Posterior cingulate gyrus (tissue), 11 donors: ENCODE measurements around the gene DDX46.
"Not testable (repeated sequence)": the region's sequence is repeated elsewhere in the genome, so short reads cannot be mapped to it uniquely, and the experiment has no call there.

ENCODE experiments used
- DNase-seq, 10 donors: peaks; one replicate each; pipeline versions ENCODE4 v3.0.0 to v3.0.0-alpha.2; 2020 to 2021; ENCODE audit warnings: mixed read lengths in 3 of 10
- intact Hi-C: fragments of 100-400 bp; cut with DNase I; formaldehyde crosslinking; loops from one replicate; pipeline ENCODE4 v1.15.1; 2023

Gene DDX46, protein sequence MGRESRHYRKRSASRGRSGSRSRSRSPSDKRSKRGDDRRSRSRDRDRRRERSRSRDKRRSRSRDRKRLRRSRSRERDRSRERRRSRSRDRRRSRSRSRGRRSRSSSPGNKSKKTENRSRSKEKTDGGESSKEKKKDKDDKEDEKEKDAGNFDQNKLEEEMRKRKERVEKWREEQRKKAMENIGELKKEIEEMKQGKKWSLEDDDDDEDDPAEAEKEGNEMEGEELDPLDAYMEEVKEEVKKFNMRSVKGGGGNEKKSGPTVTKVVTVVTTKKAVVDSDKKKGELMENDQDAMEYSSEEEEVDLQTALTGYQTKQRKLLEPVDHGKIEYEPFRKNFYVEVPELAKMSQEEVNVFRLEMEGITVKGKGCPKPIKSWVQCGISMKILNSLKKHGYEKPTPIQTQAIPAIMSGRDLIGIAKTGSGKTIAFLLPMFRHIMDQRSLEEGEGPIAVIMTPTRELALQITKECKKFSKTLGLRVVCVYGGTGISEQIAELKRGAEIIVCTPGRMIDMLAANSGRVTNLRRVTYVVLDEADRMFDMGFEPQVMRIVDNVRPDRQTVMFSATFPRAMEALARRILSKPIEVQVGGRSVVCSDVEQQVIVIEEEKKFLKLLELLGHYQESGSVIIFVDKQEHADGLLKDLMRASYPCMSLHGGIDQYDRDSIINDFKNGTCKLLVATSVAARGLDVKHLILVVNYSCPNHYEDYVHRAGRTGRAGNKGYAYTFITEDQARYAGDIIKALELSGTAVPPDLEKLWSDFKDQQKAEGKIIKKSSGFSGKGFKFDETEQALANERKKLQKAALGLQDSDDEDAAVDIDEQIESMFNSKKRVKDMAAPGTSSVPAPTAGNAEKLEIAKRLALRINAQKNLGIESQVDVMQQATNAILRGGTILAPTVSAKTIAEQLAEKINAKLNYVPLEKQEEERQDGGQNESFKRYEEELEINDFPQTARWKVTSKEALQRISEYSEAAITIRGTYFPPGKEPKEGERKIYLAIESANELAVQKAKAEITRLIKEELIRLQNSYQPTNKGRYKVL

DNA sequence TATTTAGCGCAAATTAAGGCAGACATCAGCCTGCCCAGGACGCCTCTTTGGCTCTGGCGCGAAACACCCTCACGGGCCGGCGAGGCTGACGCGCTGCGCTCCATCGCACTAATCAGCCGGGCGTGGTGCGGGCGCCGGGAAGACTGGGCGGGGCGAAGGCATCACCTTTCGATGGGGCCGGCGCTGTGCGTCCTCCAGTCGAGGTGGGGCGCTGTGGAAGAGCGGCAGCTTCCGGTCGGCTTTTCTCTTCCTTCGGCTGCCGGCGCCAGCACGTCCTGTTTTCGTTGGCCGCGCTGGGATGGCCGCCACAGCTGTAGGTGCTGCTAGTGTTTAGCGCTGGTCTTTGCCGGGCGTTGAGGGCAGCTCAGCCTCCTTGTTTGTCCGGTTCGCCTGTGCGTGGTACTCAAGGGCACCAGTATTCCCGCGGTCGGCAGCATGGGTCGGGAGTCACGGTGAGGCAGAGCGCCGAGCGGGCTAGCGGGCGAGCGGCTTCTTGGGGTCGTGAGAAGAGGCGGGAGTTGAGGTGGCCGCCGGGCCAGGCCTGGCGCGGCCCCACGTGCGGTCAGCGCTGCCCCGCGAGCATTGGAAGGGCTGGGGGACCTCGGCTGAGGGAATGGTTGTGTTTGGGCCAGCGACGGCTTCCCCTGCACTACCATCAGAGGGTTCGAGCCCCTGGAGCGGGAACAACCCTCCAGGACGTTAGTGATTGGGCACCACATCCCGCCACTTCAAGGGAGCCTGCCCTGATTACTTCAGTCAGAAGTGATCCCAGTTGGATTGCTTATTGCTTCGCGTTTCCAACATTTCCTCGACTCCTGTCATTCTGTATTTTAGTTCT lies at the start of gene DDX46:
Gene DDX46, plus strand, starts transcription at position 276 of the 838 bp plus-strand sequence. Its CDS starts 160 bp downstream, at position 436.
- intact Hi-C loops: loop anchor here (1.0 to 5.0 kb wide), 3 partner anchors 20 to 147 kb away; partner anchors contain the start of genes C5orf24, CAMLG and PCBD2
- DNase-seq: peak; percentile 85 to 99 (median 92)

DNA sequence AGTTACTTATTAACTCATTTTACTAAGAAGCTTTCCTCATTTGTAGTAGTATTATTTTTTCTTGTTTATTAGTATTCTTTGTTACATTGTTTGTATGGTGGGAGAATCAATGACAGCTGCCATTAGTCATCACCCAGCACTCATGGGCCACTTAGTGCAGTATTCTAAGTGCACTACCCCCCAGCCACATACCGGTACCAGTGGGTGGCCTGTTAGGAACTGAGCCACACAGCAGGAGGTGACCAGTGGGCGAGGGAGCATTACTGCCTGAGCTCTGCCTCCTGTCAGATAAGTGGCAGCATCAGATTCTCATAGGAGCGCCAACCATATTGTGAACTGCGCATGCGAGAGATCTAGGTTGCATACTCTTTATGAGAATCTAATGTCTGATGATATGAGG lies 44.5 kb upstream of the DDX46 start:
- intact Hi-C loops: no loop called here
- peak in 1 of 10 donors; percentile 3 for DNase-seq

DNA sequence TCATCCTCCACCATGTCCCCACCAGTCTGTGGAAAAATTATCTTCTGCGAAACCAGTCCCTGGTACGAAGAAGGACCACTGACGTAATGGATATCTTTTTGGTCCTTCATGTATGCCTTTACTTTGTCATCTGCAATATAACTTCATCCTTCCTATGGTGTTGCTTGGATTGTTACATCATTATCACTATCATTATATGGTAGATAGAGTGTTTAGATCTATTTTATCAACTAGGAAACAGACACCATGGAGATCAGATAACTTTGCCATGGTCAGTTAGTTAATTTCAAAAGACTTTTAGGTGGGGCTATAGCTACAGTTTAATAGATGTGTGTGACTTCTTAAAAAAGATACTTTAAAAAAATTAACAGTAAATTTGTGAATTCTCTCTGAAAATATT lies 44.0 kb upstream of the DDX46 start:
- intact Hi-C loops: no loop called here
- DNase-seq: no peak

DNA sequence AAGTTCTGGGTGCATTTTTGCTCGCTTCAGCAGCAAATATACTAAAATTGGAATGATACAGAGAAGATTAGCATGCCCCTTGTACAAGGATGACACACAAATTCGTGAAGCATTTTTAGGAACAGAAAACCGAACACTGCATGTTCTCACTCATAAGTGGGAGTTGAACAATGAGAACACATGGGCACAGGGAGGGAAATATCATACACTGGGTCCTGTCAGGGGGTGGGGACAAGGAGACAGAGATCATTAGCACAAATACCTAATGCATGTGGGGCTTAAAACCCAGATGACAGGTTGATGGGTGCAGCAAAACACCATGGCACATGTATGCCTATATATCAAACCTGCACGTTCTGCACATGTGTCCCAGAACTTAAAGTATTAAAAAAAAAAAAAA lies 43.1 kb upstream of the DDX46 start:
- DNase-seq, intact Hi-C loops: not testable (repeated sequence)

DNA sequence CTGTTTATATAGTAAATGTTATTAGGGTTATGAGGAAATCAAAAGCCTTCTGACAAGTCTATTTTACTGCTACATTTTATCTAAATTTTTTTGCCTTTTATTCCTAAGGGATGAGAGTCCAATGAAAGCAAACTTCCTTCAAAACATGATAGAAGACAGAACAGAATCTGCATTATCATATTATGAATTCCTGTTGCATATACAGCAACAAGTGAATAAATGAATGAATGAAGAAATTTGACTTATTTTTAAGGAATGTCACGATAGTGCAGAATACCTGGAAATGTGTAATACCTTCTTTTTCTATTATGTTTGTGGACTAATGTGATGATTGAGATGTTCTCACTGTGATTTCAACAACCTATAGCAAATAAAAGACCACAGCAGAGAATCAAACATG lies 33.7 kb upstream of the DDX46 start:
- intact Hi-C loops: no loop called here
- DNase-seq: no peak

DNA sequence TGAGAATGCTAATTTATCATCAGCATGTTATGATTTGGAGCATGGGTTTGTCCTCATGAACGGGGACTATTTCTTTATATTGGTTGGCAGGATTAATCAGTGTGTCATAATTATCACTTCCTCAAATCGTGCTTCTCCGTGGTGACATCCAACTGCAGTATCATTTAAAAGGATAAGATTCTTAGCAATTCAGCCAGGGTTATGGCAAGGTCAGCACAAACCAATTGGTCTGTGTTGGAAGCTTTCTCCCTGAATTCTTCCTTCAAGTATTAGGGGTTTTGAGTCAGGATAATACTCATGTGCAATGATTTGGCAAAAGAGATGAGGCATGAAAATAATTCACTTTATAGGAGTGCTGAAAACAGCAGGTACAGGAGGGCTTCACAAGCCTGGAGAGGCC lies 25.8 kb upstream of the DDX46 start:
- intact Hi-C loops: loop anchor here (10.0 kb wide), 1 partner anchor 142 kb away; the partner anchor contains the start of gene TXNDC15
- DNase-seq: no peak

DNA sequence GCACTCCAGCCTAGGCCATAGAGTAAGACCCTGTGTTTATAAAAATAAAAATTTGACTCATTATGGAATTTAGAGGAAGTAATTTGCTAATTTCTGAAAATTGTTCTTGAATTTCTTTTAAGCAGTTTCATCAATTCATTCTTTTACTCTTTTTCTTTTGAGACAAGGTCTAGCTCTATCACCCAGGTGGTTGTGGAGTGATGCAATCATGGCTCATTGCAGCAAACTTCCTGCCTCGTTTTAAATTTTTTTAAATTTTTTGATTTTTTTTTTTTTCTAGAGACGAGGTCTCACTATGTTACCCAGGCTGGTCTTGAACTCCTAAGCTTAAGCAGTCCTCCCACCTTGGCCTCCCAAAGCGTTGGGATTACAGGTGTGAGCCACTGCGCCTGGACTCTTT lies 23.3 kb upstream of the DDX46 start:
- DNase-seq: no peak
- intact Hi-C loops: loop anchor here (10.0 kb wide), 1 partner anchor 140 kb away; the partner anchor contains the start of gene TXNDC15

DNA sequence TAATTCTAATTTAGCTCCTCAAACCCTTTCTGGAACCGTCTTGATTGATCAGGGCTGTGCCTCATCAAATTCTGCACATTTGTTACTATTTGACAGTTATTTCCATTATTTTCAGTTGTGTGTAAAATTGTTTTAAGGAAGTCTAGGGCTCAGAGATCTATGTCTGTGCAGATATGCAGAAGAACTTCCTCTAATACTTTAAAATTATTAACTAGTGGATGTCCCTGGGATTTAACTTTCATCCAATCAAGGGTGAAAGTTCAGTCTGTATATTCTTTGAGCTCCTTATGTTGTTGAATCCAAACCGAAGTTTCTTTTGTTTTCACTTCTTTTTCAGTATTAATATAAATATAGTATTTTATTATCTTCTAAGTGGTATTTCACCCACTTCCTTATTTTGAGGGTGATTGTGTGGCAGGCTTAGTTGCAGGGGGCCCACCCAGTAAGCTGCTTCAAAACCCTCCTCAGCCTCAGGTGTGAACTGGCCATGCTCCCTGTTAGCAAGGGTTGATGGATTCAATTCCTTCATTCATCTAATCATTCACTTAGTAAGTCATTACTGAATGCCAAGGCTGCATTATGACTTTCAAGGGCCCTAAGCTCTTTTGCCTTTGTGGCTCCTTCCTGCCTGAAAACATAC lies 22.3 kb upstream of the DDX46 start:
- DNase-seq: no peak
- intact Hi-C loops: loop anchor here (10.0 kb wide), 1 partner anchor 139 kb away; the partner anchor contains the start of gene TXNDC15

DNA sequence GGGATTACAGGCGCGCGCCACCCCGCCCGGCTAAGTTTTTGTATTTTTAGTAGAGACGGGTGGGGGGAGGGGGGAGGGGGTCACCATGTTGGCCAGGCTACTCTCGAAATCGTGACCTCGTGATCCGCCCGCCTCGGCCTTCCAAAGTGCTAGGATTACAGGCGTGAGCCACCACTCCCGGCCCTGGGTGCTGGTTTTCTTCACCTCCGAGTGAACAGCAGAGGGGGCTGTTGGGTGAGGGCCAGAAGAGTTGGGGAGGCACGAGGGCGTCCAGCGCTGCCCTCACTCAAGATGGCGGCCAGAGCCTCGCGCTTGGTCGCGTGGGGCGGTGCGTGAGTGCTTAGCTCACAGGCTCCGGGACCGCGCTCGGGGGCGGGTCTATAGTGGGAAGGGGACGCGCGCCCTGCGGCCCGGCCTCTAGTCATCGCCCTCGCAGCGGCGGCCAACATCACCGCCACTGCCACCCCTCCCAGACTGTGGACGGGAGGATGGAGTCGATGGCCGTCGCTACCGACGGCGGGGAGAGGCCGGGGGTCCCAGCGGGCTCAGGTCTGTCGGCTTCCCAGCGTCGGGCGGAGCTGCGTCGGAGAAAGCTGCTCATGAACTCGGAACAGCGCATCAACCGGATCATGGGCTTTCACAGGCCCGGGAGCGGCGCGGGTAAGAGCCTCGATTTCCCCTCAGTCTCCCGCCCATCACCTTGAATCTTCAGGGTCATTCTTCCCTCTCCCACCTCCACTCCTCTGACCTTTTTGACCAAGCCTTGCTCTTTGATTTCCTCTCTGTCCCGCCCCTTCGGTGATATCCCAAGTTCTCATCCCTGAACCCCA lies 20.2 kb upstream of the DDX46 start, which contains the start of gene CAMLG:
Gene CAMLG, plus strand, starts transcription at position 416 of the 830 bp plus-strand sequence. Its CDS starts 73 bp downstream, at position 489.
- intact Hi-C loops: loop anchor here (1.0 to 10.0 kb wide), 4 partner anchors 20 to 167 kb away; partner anchors contain the start of genes DDX46, PCBD2 and TXNDC15

DNA sequence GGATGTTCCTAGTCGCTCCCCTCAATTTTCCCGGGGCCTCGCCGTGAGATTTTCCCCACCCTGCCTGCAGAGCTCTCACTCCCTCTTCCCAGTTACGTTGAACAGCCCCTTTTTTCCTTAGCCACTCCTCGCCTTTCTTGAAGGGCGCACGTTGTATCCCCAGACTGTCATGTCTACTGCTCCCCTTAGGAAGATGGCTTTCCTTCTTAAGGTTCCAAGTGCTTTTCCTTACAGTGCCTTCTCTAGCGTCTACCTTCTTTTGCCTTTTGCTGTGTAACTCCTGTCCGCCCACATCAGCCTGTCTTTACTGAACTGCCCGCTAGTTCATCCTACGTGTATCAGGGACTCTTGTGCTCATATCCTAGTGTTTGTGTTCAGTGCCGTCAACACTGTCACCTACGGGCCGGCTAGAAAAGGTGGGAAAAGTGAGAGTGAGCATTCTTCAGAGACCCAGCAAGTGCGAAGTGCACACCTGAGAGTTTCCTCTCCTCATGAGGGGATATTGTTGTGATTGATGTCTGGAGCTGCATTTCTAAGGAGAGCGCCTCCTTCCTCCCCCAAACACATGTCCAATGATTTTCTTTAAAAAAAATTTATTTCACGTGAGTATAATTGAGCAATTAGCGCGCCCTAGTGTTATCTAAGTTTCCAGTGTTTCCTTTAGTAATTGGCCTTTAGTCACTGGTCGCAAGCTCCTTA lies 19.5 kb upstream of the DDX46 start:
- intact Hi-C loops: loop anchor here (1.0 to 10.0 kb wide), 4 partner anchors 20 to 166 kb away; partner anchors contain the start of genes DDX46, PCBD2 and TXNDC15
- DNase-seq: peak in 1 of 10 donors; percentile 11

More for the DNA sequence above, 20.2 kb upstream of the DDX46 start, which contains the start of gene CAMLG:
- DNase-seq: peak; percentile 95 to 100 (median 98)

DNA sequence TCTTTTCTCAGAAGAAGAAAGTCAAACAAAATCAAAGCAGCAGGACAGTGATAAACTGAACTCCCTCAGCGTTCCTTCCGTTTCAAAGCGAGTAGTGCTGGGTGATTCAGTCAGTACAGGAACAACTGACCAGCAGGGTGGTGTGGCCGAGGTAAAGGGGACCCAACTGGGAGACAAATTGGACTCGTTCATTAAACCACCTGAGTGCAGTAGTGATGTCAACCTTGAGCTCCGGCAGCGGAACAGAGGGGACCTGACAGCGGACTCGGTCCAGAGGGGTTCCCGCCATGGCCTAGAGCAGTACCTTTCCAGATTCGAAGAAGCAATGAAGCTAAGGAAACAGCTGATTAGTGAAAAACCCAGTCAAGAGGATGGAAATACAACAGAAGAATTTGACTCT lies 17.5 kb upstream of the DDX46 start:
- intact Hi-C loops: no loop called here
- no peak for DNase-seq

DNA sequence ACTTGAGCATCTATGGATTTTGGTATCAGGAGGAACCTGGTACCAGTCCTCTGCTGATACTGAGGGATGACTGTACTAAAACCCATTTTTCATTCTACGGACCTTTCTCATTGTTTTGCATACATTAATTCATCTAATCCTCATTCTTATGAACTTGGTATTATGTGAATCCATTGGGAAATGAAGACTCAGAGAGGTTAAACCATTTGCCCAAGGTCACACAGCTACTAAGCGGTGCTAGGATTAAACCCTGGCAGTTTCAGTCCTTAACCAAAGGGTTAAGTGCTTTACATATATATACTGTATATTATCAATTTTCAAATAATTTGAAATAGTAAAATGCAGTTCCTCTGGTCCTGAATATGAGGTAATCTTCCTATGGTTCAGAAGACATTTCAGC lies 16.4 kb upstream of the DDX46 start:
- DNase-seq: no peak
- intact Hi-C loops: no loop called here

DNA sequence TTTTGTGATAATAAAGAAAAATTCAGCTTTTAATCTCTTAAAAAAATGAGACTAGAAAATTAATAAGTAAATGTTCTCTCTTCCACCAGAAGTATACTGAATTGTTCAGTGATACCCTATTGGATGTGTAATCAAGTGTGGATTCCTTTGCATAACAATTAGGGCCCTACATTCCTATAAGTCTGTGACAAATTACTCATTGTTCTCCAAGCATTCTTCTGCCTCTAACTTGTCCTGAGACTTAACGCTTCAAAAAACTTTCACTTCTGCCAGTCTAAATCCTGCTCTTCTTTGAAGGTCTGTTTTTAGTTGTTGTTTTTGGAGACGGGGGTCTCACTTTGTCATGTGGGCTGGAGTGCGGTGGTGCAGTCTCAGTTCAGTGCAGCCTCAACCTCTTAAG lies 9.2 kb upstream of the DDX46 start:
- no peak for DNase-seq
- intact Hi-C loops: no loop called here

DNA sequence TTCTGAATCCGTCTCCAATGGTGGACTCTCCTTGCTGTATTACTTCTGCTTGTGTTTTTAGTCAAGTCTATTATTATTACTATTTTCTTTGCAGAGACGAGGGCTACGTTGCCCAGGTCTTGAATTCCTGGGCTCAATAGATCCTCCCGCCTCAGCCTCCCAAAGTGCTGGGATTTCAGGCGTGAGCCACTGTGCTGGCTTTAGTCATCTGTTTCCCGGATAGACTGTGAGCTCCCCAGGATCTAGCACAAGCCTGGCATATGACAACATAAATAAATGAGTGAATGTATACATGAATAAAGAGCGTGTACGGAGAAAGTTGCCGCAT lies 439 bp upstream of the DDX46 start:
- DNase-seq: no peak
- intact Hi-C loops: loop anchor here (1.0 to 5.0 kb wide), 3 partner anchors 19 to 147 kb away; partner anchors contain the start of genes C5orf24, CAMLG and PCBD2

DNA sequence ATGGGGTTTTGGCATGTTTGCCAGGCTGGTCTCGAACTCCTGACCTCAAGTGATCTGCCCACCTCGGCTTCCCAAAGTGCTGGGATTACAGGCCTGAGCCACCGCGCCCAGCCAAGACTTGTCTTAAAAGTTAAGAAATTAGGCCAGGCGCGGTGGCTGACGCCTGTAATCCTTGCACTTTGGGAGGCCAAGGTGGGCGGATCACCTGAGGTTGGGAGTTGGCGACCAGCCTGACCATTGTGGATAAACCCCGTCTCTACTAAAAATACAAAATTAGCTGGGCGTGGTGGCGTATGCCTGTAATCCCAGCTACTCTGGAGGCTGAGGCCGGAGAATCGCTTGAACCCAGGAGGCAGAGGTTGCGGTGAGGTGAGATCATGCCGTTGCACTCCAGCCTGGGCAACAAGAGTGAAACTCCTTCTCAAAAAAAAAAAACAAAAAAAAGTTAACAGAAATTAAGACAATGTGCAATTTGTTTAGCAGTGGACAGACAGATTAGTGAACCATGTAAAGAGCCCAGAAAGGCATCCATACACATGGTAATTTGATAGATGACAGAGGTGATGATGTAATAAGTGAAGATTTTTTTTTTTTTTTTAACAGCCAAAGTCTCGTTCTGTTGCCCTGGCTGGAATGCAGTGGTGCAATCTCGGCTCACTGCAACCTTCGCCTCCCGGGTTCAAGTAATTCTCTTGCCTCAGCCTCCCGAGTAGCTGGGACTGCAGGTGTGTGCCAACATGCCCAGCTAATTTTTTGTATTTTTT lies 9.1 kb downstream of the DDX46 start:
- DNase-seq, intact Hi-C loops: not testable (repeated sequence)

DNA sequence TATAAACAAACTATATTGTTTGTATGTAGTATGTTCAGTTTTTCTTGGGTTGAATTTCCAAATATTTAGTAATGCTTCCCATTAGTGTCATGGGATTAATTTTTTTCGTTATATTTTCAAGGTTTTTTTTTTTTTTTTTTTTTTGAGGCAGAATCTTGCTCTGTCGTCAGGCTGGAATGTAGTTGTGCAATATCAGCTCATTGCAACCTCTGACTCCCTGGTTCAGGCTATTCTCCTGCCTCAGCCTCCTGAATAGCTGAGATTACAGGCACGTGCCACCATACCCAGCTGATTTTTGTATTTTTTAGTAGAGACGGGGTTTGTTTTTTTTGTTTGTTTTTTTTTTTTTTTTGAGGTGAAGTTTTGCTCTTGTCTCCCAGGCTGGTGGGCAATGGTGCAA lies 10.6 kb downstream of the DDX46 start:
- DNase-seq: no peak
- intact Hi-C loops: no loop called here
